Adrenal gland (tissue), 5 donors: ENCODE data around the gene CNPPD1.

ENCODE experiments used
- CTCF ChIP-seq, 6 experiments: fragments of 450-650 bp in 4 of 6; fragments of 200-600 bp in 2 of 6; sonication (generic) in 1 of 6; IDR thresholded peaks; 1 replicate in 5 of 6; 2 replicates in 1 of 6; pipeline versions ENCODE4 v1.5.1 to v1.8.0; 2016 to 2021; ENCODE audit warnings: antibody characterized with exemption in 6 of 6, mild to moderate bottlenecking in 2 of 6, moderate library complexity in 1 of 6
- POLR2A ChIP-seq, 2 donors: fragments of 450-650 bp; IDR thresholded peaks; one replicate each; pipeline ENCODE4 v1.6.1; 2017; ENCODE audit warnings: antibody characterized with exemption in 2 of 2, mild to moderate bottlenecking in 2 of 2, moderate library complexity in 1 of 2
- donor health status: DM: no; HTN: no; CAD: no.

GRCh38 chr2:219218732-219219701, 42.3 kb upstream of the CNPPD1 start, which contains the start of gene ABCB6:
- TF ChIP-seq CTCF (IDR thresholded peaks at IDR 0.05) (no peak), POLR2A (IDR thresholded peaks at IDR 0.05) (peak; percentile 62 to 69)
